Measurements from ENCODE around the gene MOGAT1. TPM values are rescaled to one million over a fixed set of nuclear protein-coding genes. Genes with fewer than 3 reads are reported as not detected.

Gene MOGAT1, protein sequence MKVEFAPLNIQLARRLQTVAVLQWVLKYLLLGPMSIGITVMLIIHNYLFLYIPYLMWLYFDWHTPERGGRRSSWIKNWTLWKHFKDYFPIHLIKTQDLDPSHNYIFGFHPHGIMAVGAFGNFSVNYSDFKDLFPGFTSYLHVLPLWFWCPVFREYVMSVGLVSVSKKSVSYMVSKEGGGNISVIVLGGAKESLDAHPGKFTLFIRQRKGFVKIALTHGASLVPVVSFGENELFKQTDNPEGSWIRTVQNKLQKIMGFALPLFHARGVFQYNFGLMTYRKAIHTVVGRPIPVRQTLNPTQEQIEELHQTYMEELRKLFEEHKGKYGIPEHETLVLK
- not detected for total RNA-seq

DNA sequence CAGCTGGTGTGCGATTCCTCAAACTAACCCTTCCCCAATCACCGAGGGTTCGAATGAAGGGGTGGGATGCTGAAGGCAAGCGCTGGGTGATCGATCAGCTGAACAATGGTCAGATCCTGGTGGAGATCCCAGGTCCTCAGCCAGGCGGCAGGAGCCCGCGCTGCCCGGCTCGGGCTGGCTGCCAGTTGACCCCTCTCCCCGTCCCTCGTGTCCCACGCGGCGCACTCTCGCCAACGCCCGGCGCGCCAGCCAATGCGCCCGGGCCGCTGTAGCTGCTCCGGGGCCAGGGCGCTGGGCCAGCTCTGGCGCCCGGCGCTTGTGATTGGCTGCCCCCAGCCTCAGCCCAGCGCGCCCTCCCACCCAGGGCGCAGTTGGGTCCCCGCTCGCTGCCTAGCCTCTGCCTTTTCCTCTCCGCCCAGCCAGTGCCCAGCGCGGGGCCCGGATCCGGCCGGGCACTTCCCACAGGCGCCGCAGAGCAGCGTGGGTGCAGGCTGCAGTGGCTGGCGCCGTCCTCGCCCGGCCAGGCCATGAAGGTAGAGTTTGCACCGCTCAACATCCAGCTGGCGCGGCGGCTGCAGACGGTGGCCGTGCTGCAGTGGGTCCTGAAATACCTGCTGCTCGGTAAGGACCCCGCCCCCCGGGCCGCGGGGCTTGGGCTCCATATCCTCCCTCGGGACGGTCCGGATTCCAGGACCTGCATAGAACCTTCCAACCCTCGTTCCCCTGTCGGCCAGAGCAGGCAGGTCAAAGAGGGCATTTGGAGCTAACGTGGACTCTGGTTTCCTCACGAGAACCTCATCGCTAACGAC, at the start of gene MOGAT1:
MOGAT1 (plus strand) TSS at position 400 of the 809 bp plus-strand sequence; CDS start at position 528, 128 bp downstream.
- DNase-seq = peak in 2 of 3 donors; percentile 49 to 58
- no peak within 1 kb of the TSS for H3K27ac ChIP-seq
- H3K4me3 ChIP-seq = peak within 1 kb of the TSS; percentile 3 to 60 (median 32)

GRCh38 chr2:222621893-222622292, 49.6 kb upstream of the MOGAT1 start:
- no peaks in the 10 kb centered on the region for H3K4me1 ChIP-seq
- H3K27ac ChIP-seq = no peak overlapping the region
- H3K4me3 ChIP-seq = no peak overlapping the region
- no peaks in the 10 kb centered on the region for H3K27me3 ChIP-seq
- DNase-seq = no peak
- TF ChIP-seq CTCF (IDR thresholded peaks at IDR 0.05) (no peak), POLR2A (IDR thresholded peaks at IDR 0.05) (no peak)
- peaks cover 0 to 53% (median 0%) of the 10 kb centered on the region in 3 donors for H3K36me3 ChIP-seq
- H3K9me3 ChIP-seq = no peaks in the 10 kb centered on the region

More for the DNA sequence above, at the start of gene MOGAT1:
- TF ChIP-seq CTCF (IDR thresholded peaks at IDR 0.05) = peak in 1 of 6 experiments; percentile 12
- TF ChIP-seq POLR2A (IDR thresholded peaks at IDR 0.05) = no peak
- Histone ChIP-seq H3K27me3 (peaks cover 0 to 7% of the 10 kb centered on the region in 2 donors), H3K4me1 (peaks cover 0 to 16% (median 3%) of the 10 kb centered on the region in 4 donors), H3K9me3 (no peaks in the 10 kb centered on the region), H3K36me3 (no peaks in the 10 kb centered on the region)

DNA sequence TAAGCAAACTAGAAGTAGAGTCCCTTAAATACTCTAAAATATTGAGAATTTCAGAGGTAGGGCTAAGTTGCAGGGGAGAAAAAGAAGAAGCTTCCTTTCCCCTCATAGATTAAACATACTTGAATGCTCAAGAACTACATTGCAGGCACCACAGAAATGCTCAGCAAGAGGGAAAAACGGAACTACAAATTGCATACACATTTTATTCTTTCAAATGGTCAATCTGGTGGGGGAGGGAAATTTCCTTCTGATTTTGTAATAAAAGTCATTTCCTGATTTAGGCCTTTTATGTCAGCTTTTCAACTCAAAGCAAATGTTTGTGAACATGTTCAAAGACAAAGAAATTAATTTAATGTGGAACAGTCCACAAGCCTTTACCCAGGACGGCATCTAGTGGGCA, 48.5 kb upstream of the MOGAT1 start:
- TF ChIP-seq POLR2A (IDR thresholded peaks at IDR 0.05) (no peak), CTCF (IDR thresholded peaks at IDR 0.05) (no peak)
- no peak for DNase-seq
- H3K27ac ChIP-seq = no peak overlapping the region
- H3K4me1 ChIP-seq = no peaks in the 10 kb centered on the region
- no peaks in the 10 kb centered on the region for H3K27me3 ChIP-seq
- H3K36me3 ChIP-seq = peaks cover 0 to 60% (median 0%) of the 10 kb centered on the region in 3 donors
- no peaks in the 10 kb centered on the region for H3K9me3 ChIP-seq
- no peak overlapping the region for H3K4me3 ChIP-seq

DNA sequence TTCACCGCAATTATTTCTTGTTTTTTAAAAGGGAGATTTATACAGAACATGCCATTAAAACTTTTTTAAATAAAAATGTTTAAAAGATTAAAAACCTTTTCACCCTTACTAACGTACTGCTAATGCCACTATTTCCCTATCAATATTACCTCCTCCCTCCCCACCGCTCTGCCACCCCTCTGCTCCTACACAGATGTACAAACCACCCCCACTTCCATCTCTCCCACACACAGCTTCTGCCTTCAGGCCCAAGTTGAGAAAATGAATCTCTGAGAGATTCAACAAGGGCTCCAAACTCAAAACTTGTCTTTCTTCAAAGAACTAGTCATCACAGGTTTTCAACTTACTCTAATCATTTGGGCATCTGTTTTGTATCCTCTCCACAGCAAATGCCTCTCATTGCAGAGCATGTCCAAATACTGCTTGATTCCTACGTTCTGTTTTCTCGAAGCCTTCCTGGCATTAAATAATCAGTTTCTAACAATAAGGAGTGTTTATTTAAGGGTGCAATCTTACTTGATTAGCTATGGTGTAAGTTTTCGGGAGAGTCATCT, 47.6 kb upstream of the MOGAT1 start:
- no peak for DNase-seq
- H3K9me3 ChIP-seq = no peaks in the 10 kb centered on the region
- H3K27me3 ChIP-seq = no peaks in the 10 kb centered on the region
- no peak for TF ChIP-seq CTCF (IDR thresholded peaks at IDR 0.05)
- no peak for TF ChIP-seq POLR2A (IDR thresholded peaks at IDR 0.05)
- H3K36me3 ChIP-seq = peaks cover 0 to 69% (median 0%) of the 10 kb centered on the region in 3 donors
- H3K4me1 ChIP-seq = no peaks in the 10 kb centered on the region
- no peak overlapping the region for H3K4me3 ChIP-seq
- no peak overlapping the region for H3K27ac ChIP-seq

DNA sequence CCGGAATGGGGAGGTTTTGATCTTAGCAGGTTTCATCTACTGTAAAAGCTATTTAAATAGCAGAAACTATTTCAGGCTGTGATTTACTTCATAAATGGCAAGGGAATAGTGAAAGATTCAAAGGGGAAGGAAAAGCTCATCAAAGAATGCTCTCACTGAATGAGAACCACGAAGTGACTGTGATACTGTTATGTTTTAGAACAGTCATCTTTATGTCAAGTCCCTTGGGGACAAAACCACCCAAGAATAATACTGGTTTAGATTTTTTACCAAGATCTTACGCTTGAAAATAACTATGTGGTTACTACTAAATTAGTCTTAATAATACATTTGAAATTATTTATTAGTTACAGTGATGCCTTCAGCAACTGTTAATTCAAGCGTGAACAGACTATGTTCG, 43.7 kb upstream of the MOGAT1 start:
- TF ChIP-seq POLR2A (IDR thresholded peaks at IDR 0.05) (no peak), CTCF (IDR thresholded peaks at IDR 0.05) (no peak)
- H3K4me3 ChIP-seq = no peak overlapping the region
- no peaks in the 10 kb centered on the region for H3K4me1 ChIP-seq

More for the DNA sequence above, 43.7 kb upstream of the MOGAT1 start:
- no peaks in the 10 kb centered on the region for H3K27me3 ChIP-seq
- DNase-seq = no peak
- H3K27ac ChIP-seq = no peak overlapping the region
- H3K36me3 ChIP-seq = peaks cover 0 to 84% (median 0%) of the 10 kb centered on the region in 3 donors
- no peaks in the 10 kb centered on the region for H3K9me3 ChIP-seq

All from Peyer's patch (tissue), 4 donors.